Measurements from ENCODE around the gene S100A6. TPM values are rescaled to one million over a fixed set of nuclear protein-coding genes. Genes with fewer than 3 reads are reported as not detected.
"Not testable (repeated sequence)": the region's sequence is repeated elsewhere in the genome, so short reads cannot be mapped to it uniquely, and the experiment has no call there.

S100A6 gene
- polyA plus RNA-seq, 1 donor from 2014 or later: 397 TPM

- no peaks in the 10 kb centered on the region for H3K27me3 Mint-ChIP-seq
- no peaks in the 10 kb centered on the region for H3K9me3 Mint-ChIP-seq
- H3K27ac Mint-ChIP-seq: peak overlapping the region in 2 of 3 donors; percentile 31 to 65
- H3K4me1 Mint-ChIP-seq: peaks cover 17 to 41% (median 35%) of the 10 kb centered on the region in 3 donors
- H3K36me3 Mint-ChIP-seq: no peaks in the 10 kb centered on the region
- H3K4me3 Mint-ChIP-seq: peak overlapping the region in 3 of 4 donors; percentile 45 to 97 (median 97)
These were observed 2.0 kb downstream of the S100A6 start for GRCh38 chr1:153533689-153534201.

DNA sequence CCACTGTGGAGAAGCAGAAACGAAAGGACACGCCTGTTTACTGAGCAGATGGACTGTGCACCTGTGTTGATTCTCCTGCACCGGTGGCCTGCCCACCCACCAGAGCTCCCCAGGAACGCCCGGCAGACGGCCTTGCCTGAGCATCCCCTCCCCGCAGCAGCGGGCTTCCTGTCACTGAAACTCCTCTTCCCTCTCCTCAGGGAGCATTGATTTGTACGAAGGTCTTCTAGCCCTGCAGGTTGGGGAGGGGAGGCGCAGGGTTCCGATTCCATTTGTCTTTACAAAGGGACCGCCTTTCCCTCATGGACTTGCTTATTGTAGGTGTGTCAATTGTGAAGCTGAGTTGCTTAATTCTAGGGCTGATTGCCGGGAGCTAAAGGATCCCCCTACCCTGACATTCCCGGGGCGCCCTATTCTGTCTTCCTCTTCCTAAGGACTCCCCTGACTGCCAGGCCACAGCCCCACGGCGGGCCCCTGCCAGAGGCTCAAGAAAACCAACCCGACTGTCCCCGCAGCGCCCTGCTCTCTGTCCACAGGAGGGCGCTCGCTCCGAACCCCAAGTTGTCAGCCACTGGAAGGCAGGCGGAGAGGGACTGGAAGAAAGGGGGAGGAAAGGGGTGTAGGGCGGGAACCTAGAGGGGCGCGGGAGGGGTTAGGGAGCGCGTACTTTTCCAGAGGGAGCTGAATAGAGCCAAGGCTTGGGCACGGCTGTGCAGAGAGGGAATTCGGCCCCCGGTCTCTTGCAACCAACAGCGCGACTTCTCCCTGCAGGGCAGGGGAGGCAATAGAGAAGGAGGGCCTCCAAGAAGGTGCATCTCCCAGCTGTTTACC is 2.8 kb downstream of the S100A6 start:
- H3K4me1 Mint-ChIP-seq: peaks cover 17 to 41% (median 35%) of the 10 kb centered on the region in 3 donors
- H3K27ac Mint-ChIP-seq: peak overlapping the region; percentile 31 to 63 (median 40)
- no peaks in the 10 kb centered on the region for H3K36me3 Mint-ChIP-seq
- H3K9me3 Mint-ChIP-seq: no peaks in the 10 kb centered on the region
- no peaks in the 10 kb centered on the region for H3K27me3 Mint-ChIP-seq
- peak overlapping the region; percentile 46 to 97 (median 70) for H3K4me3 Mint-ChIP-seq

DNA sequence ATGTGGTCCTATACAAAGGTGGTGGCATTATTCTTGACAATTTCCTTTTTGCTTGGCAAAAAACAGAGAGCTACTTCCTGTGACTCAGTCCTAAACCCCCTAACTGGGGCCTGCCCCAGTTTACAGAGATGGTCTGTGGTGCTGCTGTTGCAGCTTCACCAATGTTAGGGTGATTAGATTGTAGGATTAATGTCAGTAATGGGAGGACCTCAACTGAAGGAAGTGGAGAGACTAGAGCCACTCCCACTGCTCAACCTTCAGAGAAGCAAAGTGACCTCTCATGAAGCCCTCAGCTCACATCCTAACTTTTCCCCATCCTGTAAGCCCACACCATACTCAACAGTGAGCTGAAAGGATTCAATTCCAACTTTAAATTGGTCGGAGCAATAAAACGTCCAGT is 3.6 kb downstream of the S100A6 start:
- Mint-ChIP-seq H3K27ac (peak overlapping the region in 1 of 3 donors; percentile 63), H3K27me3 (no peaks in the 10 kb centered on the region), H3K36me3 (peaks cover 1% of the 10 kb centered on the region), H3K4me1 (peaks cover 17 to 41% (median 33%) of the 10 kb centered on the region in 3 donors), H3K4me3 (peak overlapping the region in 3 of 4 donors; percentile 46 to 97 (median 86)), H3K9me3 (no peaks in the 10 kb centered on the region)

- peak overlapping the region in 1 of 3 donors; percentile 41 for H3K27ac Mint-ChIP-seq
- H3K27me3 Mint-ChIP-seq: no peaks in the 10 kb centered on the region
- H3K4me1 Mint-ChIP-seq: peaks cover 17 to 38% (median 30%) of the 10 kb centered on the region in 3 donors
- H3K36me3 Mint-ChIP-seq: peaks cover 1% of the 10 kb centered on the region
- H3K4me3 Mint-ChIP-seq: peak overlapping the region in 1 of 4 donors; percentile 16
- H3K9me3 Mint-ChIP-seq: no peaks in the 10 kb centered on the region
These were observed 4.2 kb downstream of the S100A6 start for GRCh38 chr1:153531638-153532037.

- H3K4me3 Mint-ChIP-seq: no peak overlapping the region
- H3K27ac Mint-ChIP-seq: peak overlapping the region in 1 of 3 donors; percentile 57
These were observed 8.1 kb downstream of the S100A6 start for GRCh38 chr1:153527683-153528040.

GRCh38 chr1:153527023-153527682 is 8.6 kb downstream of the S100A6 start:
- Mint-ChIP-seq H3K9me3 (no peaks in the 10 kb centered on the region), H3K4me1 (peaks cover 0 to 6% (median 4%) of the 10 kb centered on the region in 3 donors), H3K27me3 (peaks cover 3% of the 10 kb centered on the region), H3K27ac (peak overlapping the region in 1 of 3 donors; percentile 57), H3K36me3 (peaks cover 1% of the 10 kb centered on the region), H3K4me3 (no peak overlapping the region)

More at GRCh38 chr1:153527683-153528040, 8.1 kb downstream of the S100A6 start:
- peaks cover 1% of the 10 kb centered on the region for H3K36me3 Mint-ChIP-seq
- H3K27me3 Mint-ChIP-seq: peaks cover 1% of the 10 kb centered on the region
- no peaks in the 10 kb centered on the region for H3K9me3 Mint-ChIP-seq
- H3K4me1 Mint-ChIP-seq: peaks cover 0 to 11% (median 10%) of the 10 kb centered on the region in 3 donors

DNA sequence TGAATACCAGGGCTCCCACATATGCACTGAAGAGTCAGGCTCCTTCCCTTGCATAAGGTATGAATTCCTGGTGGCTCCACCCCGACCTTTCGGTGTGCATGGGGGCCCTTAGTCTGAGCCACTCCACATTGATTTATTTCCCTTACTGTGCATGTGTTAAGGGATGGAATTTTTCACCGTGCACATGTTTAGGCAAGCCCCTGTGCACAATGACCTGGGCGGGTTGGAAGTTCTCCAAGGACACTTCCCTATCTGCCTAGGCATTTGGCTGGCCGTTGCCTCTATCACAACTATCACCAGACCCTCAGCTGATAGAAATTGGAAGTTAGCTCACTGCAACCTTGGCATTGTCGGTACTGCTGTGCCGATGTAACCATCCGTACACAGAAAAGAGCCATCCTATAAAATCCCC is 9.7 kb downstream of the S100A6 start:
- Mint-ChIP-seq H3K9me3 (no peaks in the 10 kb centered on the region), H3K36me3 (peaks cover 1% of the 10 kb centered on the region), H3K27me3 (peaks cover 4% of the 10 kb centered on the region), H3K4me3 (no peak overlapping the region), H3K4me1 (peaks cover 0 to 2% (median 2%) of the 10 kb centered on the region in 3 donors), H3K27ac (no peak overlapping the region)

- Mint-ChIP-seq H3K9me3 (no peaks in the 10 kb centered on the region), H3K4me3 (no peak overlapping the region), H3K4me1 (no peaks in the 10 kb centered on the region), H3K27ac (no peak overlapping the region), H3K36me3 (peaks cover 1% of the 10 kb centered on the region), H3K27me3 (peaks cover 9% of the 10 kb centered on the region)
These were observed 10.6 kb downstream of the S100A6 start for GRCh38 chr1:153525088-153525728.

DNA sequence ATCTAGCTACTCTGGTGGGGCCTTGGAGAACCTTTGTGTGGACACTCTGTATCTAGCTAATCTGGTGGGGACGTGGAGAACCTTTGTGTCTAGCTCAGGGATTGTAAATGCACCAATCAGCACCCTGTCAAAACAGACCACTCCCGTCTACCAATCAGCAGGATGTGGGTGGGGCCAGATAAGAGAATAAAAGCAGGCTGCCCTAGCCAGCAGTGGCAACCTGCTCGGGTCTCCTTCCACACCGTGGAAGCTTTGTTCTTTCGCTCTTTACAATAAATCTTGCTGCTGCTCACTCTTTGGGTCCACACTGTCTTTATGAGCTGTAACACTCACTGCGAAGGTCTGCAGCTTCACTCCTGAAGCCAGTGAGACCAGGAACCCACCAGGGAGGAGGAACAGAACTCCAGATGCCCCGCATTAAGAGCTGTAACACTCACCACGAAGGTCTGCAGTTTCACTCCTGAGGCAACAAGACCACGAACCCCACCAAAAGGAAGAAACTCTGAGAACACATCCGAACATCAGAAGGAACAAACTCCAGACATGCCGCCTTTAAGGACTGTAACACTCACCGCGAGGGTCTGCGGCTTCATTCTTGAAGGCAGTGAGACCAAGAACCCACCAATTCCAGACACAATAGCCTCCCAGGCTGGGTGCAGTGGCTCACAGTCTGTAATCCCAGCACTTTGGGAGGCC is 13.3 kb downstream of the S100A6 start:
- not testable (repeated sequence) for H3K4me3 Mint-ChIP-seq, H3K4me1 Mint-ChIP-seq, H3K9me3 Mint-ChIP-seq, H3K27ac Mint-ChIP-seq, H3K36me3 Mint-ChIP-seq
- peaks cover 11% of the 10 kb centered on the region for H3K27me3 Mint-ChIP-seq

DNA sequence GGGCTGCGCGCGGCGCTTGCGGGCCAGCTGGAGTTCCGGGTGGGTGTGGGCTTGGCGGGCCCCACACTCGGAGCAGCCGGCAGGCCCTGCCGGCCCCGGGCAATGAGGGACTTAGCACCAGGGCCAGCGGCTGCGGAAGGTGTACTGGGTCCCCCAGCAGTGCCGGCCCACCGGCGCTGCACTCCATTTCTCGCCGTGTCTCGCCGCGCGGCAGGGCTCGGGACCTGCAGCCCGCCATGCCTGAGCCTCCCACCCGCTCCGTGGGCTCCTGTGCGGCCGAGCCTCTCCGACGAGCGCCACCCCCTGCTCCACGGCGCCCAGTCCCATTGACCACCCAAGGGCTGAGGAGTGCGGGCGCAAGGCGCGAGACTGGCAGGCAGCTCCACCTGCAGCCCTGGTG is 14.0 kb downstream of the S100A6 start:
- H3K4me1 Mint-ChIP-seq, H3K9me3 Mint-ChIP-seq, H3K4me3 Mint-ChIP-seq, H3K36me3 Mint-ChIP-seq, H3K27ac Mint-ChIP-seq: not testable (repeated sequence)
- H3K27me3 Mint-ChIP-seq: peaks cover 11% of the 10 kb centered on the region

- Mint-ChIP-seq H3K4me1 (peaks cover 0 to 3% (median 2%) of the 10 kb centered on the region in 3 donors), H3K36me3 (no peaks in the 10 kb centered on the region), H3K27ac (no peak overlapping the region), H3K9me3 (no peaks in the 10 kb centered on the region), H3K4me3 (peak overlapping the region in 1 of 4 donors; percentile 2), H3K27me3 (peaks cover 11% of the 10 kb centered on the region)
These were observed 14.8 kb downstream of the S100A6 start for GRCh38 chr1:153520818-153521476.

GRCh38 chr1:153520137-153520691 is 15.6 kb downstream of the S100A6 start:
- H3K4me1 Mint-ChIP-seq, H3K4me3 Mint-ChIP-seq, H3K36me3 Mint-ChIP-seq, H3K9me3 Mint-ChIP-seq: not testable (repeated sequence)
- Mint-ChIP-seq H3K27ac (peak overlapping the region in 1 of 3 donors; percentile 21), H3K27me3 (peaks cover 11% of the 10 kb centered on the region)

DNA sequence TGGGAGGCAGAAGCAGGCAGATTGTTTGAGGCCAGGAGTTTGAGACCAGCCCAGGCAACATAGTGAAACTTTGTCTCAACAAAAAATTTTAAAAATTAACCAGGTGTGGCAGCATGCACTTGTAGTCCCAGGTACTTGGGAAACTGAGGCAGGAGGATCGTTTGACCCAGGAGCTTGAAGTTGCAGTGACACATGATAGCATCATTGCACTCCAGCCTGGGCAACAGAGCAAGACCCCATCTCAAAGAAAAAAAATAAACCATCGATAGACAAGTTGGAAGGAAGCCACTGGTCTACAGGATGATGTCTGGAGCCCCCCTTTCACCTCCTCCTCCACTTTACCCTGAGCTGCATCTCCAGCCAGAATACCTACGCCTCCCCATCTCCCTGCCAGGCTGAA is 16.5 kb downstream of the S100A6 start:
- Mint-ChIP-seq H3K4me1 (peaks cover 0 to 3% (median 2%) of the 10 kb centered on the region in 3 donors), H3K27me3 (peaks cover 11% of the 10 kb centered on the region), H3K9me3 (no peaks in the 10 kb centered on the region), H3K4me3 (peak overlapping the region in 1 of 4 donors; percentile 74), H3K36me3 (no peaks in the 10 kb centered on the region), H3K27ac (no peak overlapping the region)
